Right atrium auricular region (tissue), 2 donors: ENCODE data around the gene BOC. TPM values are rescaled to one million over a fixed set of nuclear protein-coding genes. Genes with fewer than 3 reads are reported as not detected.

ENCODE experiments used
- DNase-seq: peaks from one replicate; pipeline ENCODE4 v3.0.0-alpha.2; 2019; ENCODE audit warnings: low spot score
- H3K27ac ChIP-seq, 2 donors: fragments of 200-600 bp; sonication (generic); 1 replicate in 1 of 2; 2 replicates in 1 of 2; pipeline ENCODE4 v1.5.1; 2016 to 2019
- H3K27me3 ChIP-seq, 2 donors: fragments of 200-600 bp; sonication (generic); one replicate each; pipeline versions ENCODE4 v1.5.1 to v1.6.0; 2017 to 2019
- H3K36me3 ChIP-seq: fragments of 200-600 bp; sonication (generic); one replicate; pipeline ENCODE4 v1.5.1; 2016
- H3K4me1 ChIP-seq, 2 donors: fragments of 200-600 bp; sonication (generic); one replicate each; pipeline versions ENCODE4 v1.5.1 to v1.6.0; 2017 to 2019
- H3K4me3 ChIP-seq, 2 donors: fragments of 200-600 bp; sonication (generic); 1 replicate in 1 of 2; 2 replicates in 1 of 2; pipeline ENCODE4 v1.5.1; 2017 to 2019; ENCODE audit warnings: mild to moderate bottlenecking in 1 of 2, moderate library complexity in 1 of 2
- H3K9me3 ChIP-seq, 2 donors: fragments of 200-600 bp; sonication (generic); one replicate each; pipeline ENCODE4 v1.5.1; 2019
- total RNA-seq, 2 donors: library from RNA; depleted of rRNA; stranded (reverse); fragments of >200 nt; gene quantifications; one replicate each; pipeline ENCODE4 v1.1.0, GENCODE V29; 2016
- TF ChIP-seq, protein P1 (sequence below), 2 donors: fragments of 200-600 bp; sonication (generic); IDR thresholded peaks; one replicate each; pipeline ENCODE4 v1.5.1; 2019; ENCODE audit warnings: antibody characterized with exemption in 2 of 2

BOC gene
- total RNA-seq, 2 donors from 2014 or later = 10.6 to 15.4 TPM

DNA sequence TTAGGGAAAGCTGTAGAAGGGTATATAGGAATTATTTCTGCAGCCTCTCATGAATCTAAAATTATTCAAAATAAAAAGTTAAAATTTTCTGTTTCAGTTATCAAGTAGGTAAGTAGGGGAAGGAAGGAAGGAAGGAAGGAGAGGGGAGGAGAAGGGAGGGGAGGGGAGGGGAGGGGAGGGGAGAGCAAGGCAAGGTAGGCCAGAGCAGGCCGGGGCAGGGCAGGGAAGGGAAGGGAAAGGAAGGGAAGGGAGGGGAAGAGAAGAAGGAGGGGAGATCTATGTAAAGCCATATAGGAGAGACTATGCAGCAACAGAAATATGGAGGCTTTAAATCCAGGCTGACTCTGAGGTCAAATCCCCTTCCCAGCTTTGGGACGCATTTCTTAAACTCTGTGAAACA, 38.3 kb upstream of the BOC start:
- DNase-seq = no peak
- no peaks in the 10 kb centered on the region for H3K9me3 ChIP-seq
- H3K27ac ChIP-seq = no peak overlapping the region
- TF ChIP-seq, protein P1, sequence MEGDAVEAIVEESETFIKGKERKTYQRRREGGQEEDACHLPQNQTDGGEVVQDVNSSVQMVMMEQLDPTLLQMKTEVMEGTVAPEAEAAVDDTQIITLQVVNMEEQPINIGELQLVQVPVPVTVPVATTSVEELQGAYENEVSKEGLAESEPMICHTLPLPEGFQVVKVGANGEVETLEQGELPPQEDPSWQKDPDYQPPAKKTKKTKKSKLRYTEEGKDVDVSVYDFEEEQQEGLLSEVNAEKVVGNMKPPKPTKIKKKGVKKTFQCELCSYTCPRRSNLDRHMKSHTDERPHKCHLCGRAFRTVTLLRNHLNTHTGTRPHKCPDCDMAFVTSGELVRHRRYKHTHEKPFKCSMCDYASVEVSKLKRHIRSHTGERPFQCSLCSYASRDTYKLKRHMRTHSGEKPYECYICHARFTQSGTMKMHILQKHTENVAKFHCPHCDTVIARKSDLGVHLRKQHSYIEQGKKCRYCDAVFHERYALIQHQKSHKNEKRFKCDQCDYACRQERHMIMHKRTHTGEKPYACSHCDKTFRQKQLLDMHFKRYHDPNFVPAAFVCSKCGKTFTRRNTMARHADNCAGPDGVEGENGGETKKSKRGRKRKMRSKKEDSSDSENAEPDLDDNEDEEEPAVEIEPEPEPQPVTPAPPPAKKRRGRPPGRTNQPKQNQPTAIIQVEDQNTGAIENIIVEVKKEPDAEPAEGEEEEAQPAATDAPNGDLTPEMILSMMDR (IDR thresholded peaks at IDR 0.05) = no peak
- H3K27me3 ChIP-seq = no peaks in the 10 kb centered on the region
- no peak overlapping the region for H3K4me3 ChIP-seq
- no peaks in the 10 kb centered on the region for H3K4me1 ChIP-seq
- H3K36me3 ChIP-seq = no peaks in the 10 kb centered on the region

DNA sequence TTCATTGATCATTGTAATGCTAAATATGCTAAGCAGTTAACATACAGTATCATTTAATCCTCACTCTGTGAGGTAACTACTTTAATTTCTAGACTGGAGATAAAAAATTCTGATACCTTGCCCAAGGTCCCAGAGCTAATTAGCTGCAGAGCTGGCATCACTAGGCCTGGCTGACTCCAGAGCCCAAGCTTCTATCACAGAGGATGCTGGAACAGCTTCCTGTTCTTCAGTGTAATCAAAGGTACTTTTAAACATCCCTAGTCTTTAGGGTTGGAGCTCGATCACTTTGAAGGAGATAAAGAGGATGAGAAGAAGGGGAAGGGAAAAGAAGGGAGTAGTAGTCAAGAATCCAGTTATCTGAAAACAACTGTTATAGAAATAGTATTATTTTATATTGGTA, 37.1 kb upstream of the BOC start:
- H3K27ac ChIP-seq = no peak overlapping the region
- DNase-seq = no peak

DNA sequence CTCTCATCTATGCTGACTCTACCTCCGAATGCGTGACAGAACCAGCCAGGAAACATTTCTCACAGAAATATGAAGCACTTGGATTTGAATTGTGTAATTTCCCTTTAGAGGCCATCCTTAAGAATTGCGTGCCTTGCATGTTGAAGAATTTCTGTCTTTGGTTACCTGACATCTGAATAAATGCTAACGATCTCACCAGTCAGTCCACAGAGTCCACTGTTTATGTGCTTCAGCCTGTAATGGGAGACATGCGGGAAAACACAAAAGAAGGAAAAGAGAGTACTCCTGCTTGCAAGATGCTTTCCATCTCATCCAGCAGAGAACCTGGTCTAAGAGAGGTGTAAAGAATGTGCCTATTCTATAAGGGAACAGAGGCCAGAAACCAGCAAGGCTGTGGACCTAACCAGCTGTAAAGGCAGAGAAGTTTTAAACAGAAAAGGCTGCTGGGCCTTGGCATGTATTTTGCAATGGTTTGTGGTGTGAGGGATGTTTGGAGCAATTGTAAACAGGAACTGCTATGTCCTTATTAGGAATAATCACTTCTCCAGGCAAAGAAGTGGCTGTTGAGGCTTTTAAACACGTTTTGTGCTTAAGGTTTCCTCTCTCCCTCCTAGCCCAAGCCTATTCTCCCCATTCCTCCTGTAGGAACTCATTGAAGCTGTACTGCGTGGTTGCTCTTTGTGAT, 36.4 kb upstream of the BOC start:
- Histone ChIP-seq H3K4me1 (no peaks in the 10 kb centered on the region), H3K27me3 (no peaks in the 10 kb centered on the region), H3K27ac (no peak overlapping the region), H3K36me3 (no peaks in the 10 kb centered on the region), H3K4me3 (no peak overlapping the region), H3K9me3 (no peaks in the 10 kb centered on the region)
- no peak for DNase-seq
- TF ChIP-seq, protein P1 (IDR thresholded peaks at IDR 0.05) = no peak

More for the DNA sequence above, 37.1 kb upstream of the BOC start:
- Histone ChIP-seq H3K27me3 (no peaks in the 10 kb centered on the region), H3K4me1 (no peaks in the 10 kb centered on the region), H3K9me3 (no peaks in the 10 kb centered on the region), H3K36me3 (no peaks in the 10 kb centered on the region), H3K4me3 (no peak overlapping the region)
- TF ChIP-seq, protein P1 (IDR thresholded peaks at IDR 0.05) = no peak

DNA sequence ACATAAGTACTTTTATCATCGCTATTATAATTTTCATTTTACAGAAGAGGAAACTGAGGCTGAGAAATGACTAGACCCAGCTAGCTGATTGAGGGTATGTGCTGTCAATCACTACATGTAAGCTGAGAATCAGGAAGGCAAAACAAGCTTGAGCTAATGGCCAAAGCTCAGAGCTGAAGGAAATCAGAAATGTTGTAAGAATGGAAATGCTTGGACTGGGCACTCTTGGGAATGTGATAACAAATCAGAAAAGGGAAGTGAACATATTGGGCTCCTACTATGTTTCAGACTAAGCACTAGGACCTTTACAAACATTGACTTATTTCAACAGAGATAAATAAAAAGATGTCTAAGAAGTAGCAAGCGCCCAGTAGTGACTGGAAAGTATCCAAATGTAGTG, 33.8 kb upstream of the BOC start:
- Histone ChIP-seq H3K4me3 (no peak overlapping the region), H3K9me3 (no peaks in the 10 kb centered on the region), H3K27ac (no peak overlapping the region), H3K4me1 (no peaks in the 10 kb centered on the region), H3K36me3 (no peaks in the 10 kb centered on the region), H3K27me3 (no peaks in the 10 kb centered on the region)
- TF ChIP-seq, protein P1 (IDR thresholded peaks at IDR 0.05) = no peak
- no peak for DNase-seq

- Histone ChIP-seq H3K4me1 (peaks cover 0 to 6% of the 10 kb centered on the region in 2 donors), H3K9me3 (no peaks in the 10 kb centered on the region), H3K27ac (no peak overlapping the region), H3K27me3 (no peaks in the 10 kb centered on the region), H3K4me3 (no peak overlapping the region), H3K36me3 (no peaks in the 10 kb centered on the region)
- TF ChIP-seq, protein P1 (IDR thresholded peaks at IDR 0.05) = no peak
- DNase-seq = no peak
Measured at GRCh38 chr3:113179235-113179824, 32.0 kb upstream of the BOC start.
